Stimulated activated CD4-positive, alpha-beta T cell treated with anti-CD3 and anti-CD28 coated beads, Interleukin-4, amount 100 ng/mL, for 48 hours (primary cell): Measurements from ENCODE around the gene DNAI4.
"Not testable (repeated sequence)": the region's sequence is repeated elsewhere in the genome, so short reads cannot be mapped to it uniquely, and the experiment has no call there.

ENCODE experiments used
- DNase-seq, 2 donors: peaks; one replicate each; pipeline ENCODE4 v3.0.0-alpha.2; 2020; ENCODE audit warnings: low read depth in 2 of 2

The DNAI4 gene, protein sequence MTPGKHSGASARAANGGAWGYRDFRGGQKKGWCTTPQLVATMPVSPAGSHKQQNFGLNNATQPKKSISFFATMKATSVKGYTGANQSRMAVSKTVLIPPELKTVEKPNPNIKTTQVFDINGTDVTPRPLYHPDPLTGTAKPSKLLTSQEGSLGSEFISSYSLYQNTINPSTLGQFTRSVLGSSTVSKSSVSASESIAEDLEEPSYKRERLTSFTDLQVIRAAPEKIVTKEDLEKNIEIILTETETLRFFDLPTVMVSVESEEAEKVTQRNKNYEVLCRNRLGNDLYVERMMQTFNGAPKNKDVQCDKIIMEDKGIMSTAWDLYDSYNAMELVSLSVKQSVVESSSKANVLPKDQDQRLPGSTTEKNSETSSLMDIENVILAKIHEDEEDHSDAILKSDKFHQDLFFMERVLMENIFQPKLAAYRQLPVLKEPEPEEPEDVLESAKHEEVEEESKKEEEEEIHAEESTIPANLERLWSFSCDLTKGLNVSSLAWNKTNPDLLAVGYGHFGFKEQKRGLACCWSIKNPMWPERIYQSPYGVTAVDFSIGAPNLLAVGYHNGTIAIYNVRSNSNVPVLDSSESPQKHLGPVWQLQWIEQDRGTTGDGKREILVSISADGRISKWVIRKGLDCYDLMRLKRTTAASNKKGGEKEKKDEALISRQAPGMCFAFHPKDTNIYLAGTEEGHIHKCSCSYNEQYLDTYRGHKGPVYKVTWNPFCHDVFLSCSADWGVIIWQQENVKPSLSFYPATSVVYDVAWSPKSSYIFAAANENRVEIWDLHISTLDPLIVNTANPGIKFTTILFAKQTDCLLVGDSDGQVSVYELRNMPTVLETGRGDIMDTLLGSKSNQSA

DNA sequence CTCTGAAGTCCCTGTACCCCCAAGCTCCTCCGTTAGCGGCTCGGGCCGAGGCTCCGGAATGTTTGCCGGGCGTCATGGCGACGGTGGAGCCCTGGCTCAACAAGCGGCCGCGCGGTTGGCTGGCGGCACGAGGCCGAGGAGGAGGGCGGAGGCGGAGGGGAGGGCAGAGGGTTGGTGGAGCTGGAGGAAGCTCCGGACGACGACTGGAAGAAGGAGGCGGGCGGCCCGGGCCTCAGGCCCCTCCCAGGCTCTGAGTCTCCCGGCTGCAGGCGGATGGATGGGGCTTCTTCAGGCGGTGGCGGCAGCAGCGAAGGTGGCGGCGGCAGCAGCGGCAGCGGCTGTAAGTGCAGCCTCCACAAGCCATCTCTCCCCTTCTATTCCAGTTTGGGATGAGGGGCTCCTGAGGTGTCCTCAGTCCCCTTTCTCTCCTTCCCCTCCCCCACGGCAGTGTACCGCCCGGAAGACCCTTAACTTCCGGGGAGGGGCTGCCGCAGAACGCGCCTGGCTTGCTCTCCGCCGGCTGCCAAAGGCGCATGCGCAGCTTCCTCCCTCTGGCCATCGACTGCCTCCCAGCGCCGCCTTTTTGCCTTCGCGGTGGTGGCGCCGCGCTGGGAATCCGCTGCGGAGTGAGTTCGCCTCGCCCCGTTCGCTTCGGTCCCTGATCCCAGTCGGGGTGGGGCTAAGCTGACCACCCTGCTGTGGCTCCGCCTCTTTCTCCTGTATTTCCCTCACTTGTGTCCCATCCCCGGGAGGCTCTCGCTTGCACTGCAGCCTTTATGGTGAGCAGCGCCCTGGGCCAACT is at the start of gene DNAI4, which contains the start of gene MIER1:
DNAI4 (minus strand) TSS at position 101 of the 802 bp plus-strand sequence; CDS start at position 76, 25 bp downstream.
MIER1 (plus strand) TSS at position 235 of the 802 bp plus-strand sequence; CDS start at position 274, 39 bp downstream.
- peak; percentile 92 to 97 for DNase-seq

DNA sequence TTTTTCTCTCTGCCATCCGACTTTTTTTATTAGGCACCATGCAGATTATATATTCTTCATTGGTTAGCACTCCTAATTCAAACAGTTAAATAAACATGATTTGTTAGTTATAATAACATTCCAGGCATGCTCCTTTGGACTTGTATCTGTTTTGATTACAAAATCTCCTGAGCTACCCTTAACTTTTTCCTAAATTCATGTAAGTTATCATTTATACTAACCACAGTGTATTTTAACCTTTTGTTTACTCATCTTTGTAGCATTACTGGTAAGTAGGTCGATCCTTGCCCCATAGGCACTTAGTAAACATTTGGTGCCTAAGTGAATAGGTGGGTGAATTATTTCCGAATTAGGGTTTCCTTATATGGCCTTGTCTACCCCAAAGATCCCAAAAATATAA is 43.9 kb upstream of the DNAI4 start:
- no peak for DNase-seq

DNA sequence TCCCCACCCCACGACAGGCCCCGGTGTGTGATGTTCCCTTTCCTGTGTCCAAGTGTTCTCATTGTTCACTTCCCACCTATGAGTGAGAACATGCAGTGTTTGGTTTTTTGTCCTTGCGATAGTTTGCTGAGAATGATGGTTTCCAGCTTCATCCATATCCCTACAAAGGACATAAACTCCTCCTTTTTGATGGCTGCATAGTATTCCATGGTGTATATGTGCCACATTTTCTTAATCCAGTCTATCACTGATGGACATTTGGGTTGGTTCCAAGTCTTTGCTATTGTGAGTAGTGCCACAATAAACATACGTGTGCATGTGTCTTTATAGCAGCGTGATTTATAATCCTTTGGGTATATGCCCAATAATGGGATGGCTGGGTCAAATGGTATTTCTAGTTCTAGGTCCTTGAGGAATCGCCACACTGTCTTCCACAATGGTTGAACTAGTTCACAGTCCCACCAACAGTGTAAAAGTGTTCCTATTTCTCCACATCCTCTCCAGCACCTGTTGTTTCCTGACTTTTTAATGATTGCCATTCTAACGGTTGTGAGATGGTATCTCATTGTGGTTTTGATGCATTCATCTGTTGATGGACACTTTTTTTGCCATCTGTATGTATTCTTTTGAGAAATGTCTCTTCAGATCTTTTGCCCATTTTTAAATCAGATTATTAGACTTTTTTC is 41.7 kb upstream of the DNAI4 start:
- not testable (repeated sequence) for DNase-seq

DNA sequence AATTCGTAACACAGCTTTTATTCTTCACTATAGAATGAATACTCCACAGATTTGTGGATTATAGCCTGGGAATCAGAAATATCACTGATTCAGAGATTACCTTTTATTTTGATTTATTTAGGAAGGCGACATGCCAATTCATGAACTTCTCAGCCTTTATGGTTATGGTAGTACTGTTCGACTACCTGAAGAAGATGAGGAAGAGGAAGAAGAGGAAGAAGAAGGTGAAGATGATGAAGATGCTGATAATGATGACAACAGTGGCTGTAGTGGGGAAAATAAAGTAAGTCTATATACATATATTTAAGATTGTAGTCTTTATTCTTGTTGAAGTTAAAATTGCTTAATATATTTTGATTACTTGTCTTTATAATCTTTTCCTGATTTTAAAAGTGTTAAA is 33.3 kb upstream of the DNAI4 start:
- no peak for DNase-seq

DNA sequence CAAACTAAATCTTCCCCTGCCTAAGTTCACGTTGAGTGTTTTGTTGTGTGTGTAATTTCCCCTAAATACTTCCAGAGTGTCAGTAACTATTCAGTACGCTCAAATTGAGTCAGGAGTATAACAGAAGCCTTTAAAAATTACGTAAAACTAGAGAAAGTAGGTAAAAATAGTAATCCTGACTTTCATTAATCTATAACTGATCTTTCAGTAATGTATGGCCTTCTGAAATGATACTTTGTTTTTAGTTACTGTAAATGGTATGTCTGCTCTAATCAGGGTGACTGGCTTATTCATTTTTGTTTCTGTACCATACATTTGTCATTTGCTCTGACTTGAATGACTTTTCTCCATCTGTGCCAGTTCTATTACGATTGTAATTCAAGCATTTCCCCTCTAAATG is 29.6 kb upstream of the DNAI4 start:
- DNase-seq, result no peak

DNA sequence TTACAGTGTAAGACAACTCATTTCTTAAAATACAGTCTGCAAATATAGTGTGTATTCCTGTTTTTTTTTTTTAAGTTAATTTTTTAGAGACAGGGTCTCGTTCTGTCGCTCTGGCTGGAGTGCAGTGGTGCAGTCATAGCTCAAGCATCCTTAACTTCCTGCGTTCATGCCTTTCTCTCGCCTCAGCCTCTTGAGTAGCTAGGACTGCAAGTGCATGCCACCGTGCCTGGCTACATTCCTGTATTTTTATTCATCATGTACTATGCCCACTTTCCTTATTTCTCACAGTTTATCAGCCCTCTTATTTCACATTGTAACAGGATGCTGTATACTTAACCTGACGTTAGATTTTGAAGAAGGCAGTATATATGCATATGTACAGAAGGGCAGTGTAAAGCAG is 26.9 kb upstream of the DNAI4 start:
- no peak for DNase-seq

DNA sequence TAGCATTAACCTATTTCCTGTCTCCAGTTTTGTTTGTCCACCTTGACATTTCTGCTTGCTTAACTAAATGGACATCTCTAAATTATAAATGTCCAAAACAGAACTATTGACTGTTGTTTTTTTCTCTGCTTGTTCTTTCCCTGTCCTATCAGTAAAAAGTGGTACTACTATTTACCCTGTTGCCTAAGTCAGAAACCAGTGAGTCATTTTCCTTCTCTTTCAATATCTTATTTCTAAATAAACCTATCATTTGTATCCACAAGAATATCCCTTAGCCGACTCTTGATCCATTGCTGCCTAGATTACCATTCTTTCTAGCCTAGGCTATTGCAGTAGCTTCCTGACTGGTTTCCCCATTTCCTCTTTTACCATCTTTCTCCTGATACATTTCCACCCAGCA is 22.6 kb upstream of the DNAI4 start:
- no peak for DNase-seq

DNA sequence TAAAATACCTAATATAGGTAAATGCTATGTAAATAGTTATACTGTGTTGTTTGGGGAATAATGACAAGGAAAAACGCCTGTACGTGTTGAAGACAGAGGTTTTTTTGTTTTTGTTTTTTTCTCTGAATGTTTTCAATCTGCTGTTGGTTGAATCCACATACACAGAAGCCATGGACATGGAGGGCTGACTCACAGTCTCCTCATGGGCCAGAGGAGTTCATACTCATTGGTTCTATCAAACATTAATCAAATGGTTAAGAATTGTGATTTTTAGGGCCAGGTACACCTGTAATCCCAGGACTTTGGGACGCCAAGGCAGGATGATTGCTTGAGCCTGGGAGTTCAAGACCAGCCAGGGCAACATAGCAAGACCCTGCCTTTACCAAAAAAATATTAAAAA is 20.7 kb upstream of the DNAI4 start:
- no peak for DNase-seq

DNA sequence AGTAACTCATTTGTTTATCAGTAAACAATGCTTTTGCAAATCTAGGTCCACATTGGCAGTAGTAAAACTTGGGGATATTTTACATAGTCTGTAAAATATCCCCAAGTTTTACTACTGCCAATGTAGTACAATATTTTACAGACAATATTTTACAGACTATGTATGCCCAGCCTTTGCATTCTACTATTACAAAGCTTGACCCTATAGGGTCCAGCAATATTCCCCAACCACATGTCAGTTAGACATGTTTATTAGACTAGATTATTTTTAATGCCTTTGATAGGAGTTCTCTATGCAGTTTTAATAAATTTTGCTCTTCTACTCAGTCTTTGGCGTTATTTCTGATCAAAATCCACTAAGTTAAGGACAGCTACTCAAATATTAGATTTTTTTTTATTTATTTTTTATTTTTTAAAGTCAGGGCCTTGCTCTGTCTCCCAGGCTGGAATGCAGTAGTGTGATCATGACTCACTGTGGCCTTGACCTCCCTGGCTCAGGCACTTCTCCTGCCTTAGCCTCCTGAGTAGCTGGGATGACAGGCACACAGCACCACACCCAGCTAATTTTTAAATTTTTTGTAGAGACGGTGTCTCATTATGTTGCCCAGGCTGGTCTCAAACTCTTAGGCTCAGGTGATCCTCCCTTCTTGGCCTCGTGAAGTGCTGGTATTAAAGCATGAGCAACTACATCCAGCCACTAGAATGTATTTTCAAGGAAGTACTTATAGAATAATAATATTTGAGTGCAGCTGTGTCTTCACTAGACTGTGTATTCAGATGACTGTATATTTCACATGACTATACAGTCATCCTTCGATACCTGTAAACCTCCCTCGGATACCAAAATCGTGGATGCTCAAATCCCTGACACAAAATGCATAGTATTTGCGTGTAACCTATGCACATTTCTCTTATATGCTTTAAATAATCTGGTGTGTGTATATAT is 19.9 kb upstream of the DNAI4 start:
- DNase-seq, result no peak

DNA sequence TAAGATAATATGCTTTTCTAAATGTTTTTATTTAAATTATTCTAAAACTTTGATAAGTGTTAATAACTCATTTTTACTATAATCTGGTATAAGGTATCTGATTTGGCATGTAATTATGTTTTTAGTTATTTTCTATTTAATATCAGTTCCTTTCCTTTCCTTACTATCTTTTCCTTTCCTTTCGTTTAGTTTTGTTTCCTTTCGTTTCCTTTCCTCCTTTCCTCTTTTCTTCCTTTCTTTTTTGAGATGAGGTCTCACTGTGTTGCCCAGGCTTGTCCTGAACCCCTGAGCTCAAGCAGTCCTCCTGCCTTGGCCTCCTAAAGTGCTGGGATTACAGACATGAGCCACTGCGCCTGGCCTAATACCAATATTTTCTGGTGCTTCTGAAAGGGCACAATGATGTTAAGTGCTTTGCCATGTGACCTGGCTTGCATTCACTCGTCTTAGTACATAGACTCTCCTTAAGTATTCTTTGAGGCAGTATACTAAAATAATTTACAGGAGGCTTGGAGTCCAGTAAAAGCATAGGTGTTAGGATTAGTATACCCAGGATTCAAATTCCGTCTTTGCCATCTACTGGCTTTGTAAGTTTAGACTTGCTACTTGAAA is 18.8 kb upstream of the DNAI4 start:
- DNase-seq, result no peak

DNA sequence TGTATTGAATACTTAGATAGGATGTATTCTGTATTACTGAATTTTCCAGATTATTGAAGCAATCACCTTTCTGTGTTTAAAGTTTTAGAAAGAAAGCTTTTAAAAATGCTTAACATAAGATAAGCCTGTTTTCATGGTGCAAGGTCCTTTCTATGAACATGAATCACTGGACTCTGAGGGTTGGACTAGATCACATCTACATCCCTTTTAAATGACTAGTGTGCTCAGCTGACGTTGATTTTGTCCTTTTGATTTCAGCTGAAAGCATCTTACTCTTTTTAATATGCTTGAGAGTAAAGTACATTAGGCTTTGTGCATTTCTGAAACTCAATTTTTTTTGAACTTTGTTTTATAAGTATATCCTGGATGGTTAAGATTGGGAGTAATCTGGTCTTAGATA is 16.3 kb upstream of the DNAI4 start:
- no peak for DNase-seq

DNA sequence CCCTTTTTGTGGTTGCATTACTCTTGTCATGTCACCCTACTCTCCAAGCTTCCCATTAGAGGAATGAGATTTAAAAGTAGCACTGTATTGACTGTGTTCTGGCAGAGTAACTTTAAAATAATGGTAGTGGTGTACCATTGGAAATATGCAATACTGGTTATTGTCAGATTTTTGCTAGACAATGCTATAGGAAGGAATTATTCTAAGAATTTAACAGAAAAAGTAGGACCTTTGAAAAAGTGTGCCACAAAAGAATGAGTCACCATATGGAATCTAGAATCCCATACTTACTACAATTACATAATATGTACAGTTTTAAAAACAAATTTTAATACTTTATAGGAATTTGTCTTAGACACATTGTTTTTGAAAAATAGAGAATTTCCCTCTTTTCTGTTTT is 14.0 kb upstream of the DNAI4 start:
- no peak for DNase-seq

DNA sequence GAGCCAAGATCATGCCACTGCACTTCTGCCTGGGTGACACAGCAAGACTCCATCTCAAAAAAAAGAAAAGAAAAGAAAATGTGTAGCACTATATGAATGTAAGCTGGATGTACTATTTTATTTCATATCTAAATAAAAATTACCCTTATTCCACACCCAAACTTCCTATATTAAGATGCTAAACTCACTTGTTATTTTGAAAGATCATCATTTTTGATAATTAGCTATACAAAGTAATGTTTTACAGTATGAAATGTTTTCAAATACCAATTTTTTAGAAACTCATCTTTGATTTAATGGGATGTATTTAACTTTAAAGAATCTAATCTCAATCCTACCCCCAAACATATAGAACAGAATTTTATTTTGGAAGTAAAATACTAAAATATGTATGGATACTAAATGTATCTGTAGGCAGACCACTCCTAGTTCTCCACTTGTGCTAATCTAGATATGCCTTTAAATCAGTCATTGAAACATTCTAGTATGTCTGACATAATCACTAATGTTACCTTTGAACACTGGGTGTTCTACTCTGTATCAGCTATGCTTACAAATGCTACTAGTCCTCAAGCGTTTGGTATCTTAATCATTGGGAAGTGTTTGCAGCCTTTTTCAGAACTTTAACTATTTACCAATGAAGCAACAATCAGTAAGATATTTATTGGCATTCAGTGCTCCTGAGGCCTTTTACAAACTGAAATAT is 13.0 kb upstream of the DNAI4 start:
- DNase-seq, result no peak

DNA sequence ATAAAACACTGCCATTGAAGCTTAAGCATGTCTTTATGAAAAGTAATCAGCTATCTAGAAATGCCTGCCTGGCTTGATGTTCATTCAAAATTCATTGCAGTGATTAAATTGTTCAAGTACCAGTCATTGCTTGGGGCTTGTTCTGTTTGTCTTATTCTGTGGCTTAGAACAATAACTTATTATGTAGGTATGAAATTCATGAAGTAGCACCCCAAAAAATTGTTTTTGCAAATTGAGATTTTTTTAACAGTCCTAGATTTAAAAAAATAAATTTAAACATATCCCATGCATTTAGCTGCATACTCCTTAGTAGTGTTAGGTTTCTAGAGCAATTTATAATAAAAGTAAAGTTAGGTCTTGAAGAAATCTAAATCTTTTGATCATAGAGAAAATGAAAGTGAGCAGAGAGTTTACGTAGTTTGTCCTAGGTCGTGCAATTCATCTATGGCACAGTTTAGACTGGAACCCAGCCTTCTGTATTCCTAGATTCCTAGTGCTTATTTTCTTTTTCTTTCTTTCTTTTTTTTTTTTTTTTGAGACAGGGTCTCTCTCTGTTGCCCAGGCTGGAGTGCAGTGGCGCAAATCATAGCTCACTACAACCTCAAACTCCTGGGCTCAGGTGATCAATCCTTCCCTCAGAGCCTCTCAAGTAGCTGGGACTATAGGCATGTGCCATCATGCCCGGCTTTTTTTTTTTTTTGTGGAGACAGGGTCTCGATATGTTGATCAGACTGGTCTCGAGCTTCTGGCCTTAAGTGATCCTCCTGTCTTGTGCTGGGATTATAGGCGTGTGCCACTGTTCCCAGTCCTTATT is 9.4 kb upstream of the DNAI4 start:
- DNase-seq, result no peak

DNA sequence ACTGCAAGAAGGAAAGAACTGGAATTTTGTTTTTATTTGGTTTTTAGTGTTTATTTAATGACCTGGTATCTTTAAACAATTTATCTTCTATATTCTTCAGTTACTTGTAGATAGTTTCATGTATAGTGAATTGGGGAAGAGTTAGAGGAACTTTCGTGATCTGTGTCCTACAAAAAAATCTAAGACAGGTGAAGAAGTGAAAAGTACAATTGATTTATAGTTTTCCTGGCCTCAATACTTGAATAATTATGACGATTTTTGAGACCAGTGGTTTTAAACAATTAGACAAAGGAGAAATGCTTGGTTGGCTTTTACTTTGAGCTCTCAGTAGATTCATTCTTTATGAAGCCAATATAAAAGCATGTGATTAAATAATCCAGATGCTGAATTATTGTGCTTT is 7.6 kb upstream of the DNAI4 start:
- no peak for DNase-seq

DNA sequence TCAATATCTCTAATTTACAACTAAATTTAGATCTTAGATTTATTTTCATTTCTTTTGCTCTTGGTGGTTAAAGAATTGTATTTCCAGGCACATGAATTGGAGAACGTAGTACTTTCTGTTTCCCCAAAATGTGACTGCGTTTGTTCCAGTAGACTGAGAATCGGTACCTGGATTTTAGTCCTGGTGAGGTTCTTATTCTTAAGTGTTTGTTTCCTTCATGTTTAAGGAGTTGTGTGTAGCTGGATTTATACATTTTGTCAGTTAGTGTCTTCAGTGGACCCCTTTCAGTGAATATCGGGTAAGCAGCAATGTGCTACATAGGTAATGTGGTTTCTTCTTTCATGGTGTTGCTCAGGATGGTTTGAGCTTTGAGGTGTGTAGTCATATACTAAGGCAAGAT is 6.9 kb upstream of the DNAI4 start:
- no peak for DNase-seq

DNA sequence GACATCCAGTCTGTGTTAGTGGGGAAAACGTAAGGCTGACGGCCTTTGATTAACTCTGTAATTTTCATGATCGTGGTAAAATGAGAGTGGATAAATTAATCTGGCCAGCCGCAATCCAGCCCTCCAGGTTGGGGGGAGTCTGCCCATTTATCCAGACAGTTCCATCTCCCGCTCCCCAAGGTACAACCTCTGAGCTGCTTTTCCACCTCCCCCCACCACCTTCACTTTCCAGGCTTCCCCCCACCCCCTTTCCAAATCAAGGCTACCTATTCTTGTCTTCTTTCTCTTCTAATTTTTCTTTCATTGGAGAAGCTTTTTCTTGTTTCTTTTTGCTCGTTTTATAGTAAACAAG is 6.1 kb upstream of the DNAI4 start:
- no peak for DNase-seq

DNA sequence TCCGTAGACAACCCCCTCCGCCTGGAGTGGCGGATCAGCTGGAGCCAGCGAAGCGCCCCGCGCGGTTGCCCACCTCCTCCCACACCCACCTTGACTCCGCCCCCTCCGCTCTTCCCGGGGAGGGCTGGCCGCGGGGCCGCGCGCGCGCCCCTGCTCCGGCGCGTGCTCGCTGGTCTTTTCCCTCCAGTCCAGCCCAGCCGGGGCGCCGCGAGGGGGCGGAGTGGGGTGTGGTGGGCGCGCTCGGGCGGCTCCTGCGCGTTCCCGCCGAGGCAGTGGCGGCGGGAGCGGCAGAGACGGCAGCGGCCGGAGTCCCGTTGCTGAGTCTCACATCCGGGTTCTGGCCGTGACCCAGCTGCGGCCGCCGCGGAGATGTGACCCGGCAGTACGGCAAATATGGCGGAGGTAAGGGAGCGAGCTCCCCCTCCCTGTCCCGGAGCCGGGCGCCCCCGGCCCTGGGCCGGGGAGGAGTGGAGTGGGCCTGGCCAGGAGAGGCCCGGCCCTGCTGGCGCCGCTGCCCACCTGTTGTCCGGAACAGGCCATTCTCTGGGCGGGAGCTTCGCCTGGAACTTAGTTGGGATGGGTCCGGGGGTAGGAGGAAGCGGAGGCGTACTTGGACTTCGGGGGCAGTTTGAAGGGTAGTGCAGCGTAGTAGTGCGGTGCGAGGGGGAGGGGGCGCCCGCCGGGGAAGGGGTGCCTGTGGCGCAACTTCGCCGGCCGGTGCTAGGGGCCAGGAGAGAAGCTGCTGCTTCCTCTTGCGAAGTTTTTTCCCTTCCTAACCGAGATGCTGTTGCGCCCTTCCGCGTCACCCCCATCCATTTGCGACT is 5.6 kb upstream of the DNAI4 start:
- peak; percentile 90 for DNase-seq
